Cardiac muscle cell (in vitro differentiated cells and primary cell): Measurements from ENCODE around the gene NF2. TPM values are rescaled to one million over a fixed set of nuclear protein-coding genes. Genes with fewer than 3 reads are reported as not detected.
A peak's percentile ranks its signal among the peaks of the same experiment; 100 is the strongest.

Experiments
- DNase-seq, 2 donors: peaks; one replicate each; pipeline versions ENCODE4 v3.0.0 to v3.0.0-alpha.2; 2010 to 2017; ENCODE audit warnings: low read depth in 1 of 2, low spot score in 1 of 2
- H3K27ac ChIP-seq: fragments of 200-600 bp; sonication (generic); 2 replicates; pipeline ENCODE4 v1.5.1; 2016
- H3K27me3 ChIP-seq: fragments of 200-600 bp; sonication (generic); 2 replicates; pipeline ENCODE4 v1.6.0; 2016; ENCODE audit warnings: control low read depth
- H3K36me3 ChIP-seq: fragments of 200-600 bp; sonication (generic); 2 replicates; pipeline ENCODE4 v1.5.1; 2016; ENCODE audit warnings: control low read depth
- H3K4me1 ChIP-seq: fragments of 200-600 bp; sonication (generic); 2 replicates; pipeline ENCODE4 v1.8.1; 2017; ENCODE audit warnings: low read depth, mild to moderate bottlenecking, mixed run types
- H3K4me3 ChIP-seq: fragments of 200-600 bp; sonication (generic); 2 replicates; pipeline ENCODE4 v1.5.1; 2016; ENCODE audit warnings: mild to moderate bottlenecking
- H3K9me3 ChIP-seq: fragments of 200-600 bp; sonication (generic); 2 replicates; pipeline ENCODE4 v1.5.1; 2017; ENCODE audit warnings: low read depth, mild to moderate bottlenecking, control low read depth
- polyA plus RNA-seq: library from polyadenylated mRNA; unstranded; fragments of >200 nt; fragmentation: Nextera tagmentation; extraction: Ambion mirVana; gene quantifications from 2 replicates; pipeline ENCODE4 v1.2.1, GENCODE V29; 2016
- total RNA-seq: library from RNA; depleted of rRNA; stranded (reverse); fragments of >200 nt; gene quantifications from 2 replicates; pipeline ENCODE4 v1.2.3, GENCODE V29; 2016
- TF ChIP-seq, protein P1 (sequence below): IDR thresholded peaks from 2 replicates; pipeline ENCODE4 v1.5.1; 2012; ENCODE audit warnings: low read depth, mild to moderate bottlenecking, low read length

NF2 gene
- total and polyA plus RNA-seq, 2 experiments from 2014 or later, result 32.8 to 40.2 TPM

GRCh38 chr22:29702000-29702930, 98.8 kb downstream of the NF2 start:
- no peak overlapping the region for H3K27ac ChIP-seq
- peaks cover 26% of the 10 kb centered on the region for H3K27me3 ChIP-seq
- no peaks in the 10 kb centered on the region for H3K9me3 ChIP-seq
- H3K4me3 ChIP-seq, result no peak overlapping the region
- DNase-seq, result no peak
- peaks cover 11% of the 10 kb centered on the region for H3K4me1 ChIP-seq
- H3K36me3 ChIP-seq, result no peaks in the 10 kb centered on the region
- TF ChIP-seq, protein P1, sequence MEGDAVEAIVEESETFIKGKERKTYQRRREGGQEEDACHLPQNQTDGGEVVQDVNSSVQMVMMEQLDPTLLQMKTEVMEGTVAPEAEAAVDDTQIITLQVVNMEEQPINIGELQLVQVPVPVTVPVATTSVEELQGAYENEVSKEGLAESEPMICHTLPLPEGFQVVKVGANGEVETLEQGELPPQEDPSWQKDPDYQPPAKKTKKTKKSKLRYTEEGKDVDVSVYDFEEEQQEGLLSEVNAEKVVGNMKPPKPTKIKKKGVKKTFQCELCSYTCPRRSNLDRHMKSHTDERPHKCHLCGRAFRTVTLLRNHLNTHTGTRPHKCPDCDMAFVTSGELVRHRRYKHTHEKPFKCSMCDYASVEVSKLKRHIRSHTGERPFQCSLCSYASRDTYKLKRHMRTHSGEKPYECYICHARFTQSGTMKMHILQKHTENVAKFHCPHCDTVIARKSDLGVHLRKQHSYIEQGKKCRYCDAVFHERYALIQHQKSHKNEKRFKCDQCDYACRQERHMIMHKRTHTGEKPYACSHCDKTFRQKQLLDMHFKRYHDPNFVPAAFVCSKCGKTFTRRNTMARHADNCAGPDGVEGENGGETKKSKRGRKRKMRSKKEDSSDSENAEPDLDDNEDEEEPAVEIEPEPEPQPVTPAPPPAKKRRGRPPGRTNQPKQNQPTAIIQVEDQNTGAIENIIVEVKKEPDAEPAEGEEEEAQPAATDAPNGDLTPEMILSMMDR, result no peak

DNA sequence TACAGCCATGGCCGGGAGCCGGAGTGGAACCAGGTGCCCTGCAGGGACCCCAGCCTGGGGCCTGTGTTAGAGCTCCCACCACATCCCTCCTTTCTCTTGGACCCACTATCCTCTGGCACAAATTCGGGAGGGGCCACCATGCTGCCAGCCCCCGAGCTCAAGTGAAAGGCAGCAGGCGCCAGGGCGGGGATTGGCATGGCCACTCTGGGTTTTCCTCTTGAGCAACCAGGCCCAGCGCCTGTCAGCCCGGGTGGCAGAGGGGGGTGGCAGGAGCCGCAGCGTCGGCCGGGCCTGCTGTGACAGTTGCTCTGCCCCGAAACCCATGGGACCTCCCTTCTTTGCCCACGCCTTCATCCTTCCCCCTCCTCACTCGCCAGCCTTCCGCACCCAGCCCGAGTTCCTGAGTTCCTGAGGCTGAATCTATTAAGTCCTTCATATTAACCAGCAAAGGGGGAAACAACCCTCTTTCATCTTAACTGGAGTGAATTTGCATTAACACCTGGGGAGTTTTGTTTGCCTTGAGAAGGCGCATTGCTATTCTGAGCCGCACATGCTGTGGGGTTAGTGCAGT, 99.6 kb downstream of the NF2 start:
- Histone ChIP-seq H3K36me3 (no peaks in the 10 kb centered on the region), H3K27ac (no peak overlapping the region), H3K4me3 (no peak overlapping the region), H3K27me3 (peaks cover 26% of the 10 kb centered on the region), H3K9me3 (no peaks in the 10 kb centered on the region), H3K4me1 (peaks cover 10% of the 10 kb centered on the region)
- no peak for DNase-seq
- TF ChIP-seq, protein P1, result no peak

GRCh38 chr22:29703569-29704195, 100.2 kb downstream of the NF2 start:
- no peaks in the 10 kb centered on the region for H3K36me3 ChIP-seq
- H3K27ac ChIP-seq, result no peak overlapping the region
- no peak for DNase-seq
- peaks cover 27% of the 10 kb centered on the region for H3K27me3 ChIP-seq
- no peak overlapping the region for H3K4me3 ChIP-seq
- H3K9me3 ChIP-seq, result no peaks in the 10 kb centered on the region
- H3K4me1 ChIP-seq, result peaks cover 3% of the 10 kb centered on the region
- TF ChIP-seq, protein P1, result no peak

DNA sequence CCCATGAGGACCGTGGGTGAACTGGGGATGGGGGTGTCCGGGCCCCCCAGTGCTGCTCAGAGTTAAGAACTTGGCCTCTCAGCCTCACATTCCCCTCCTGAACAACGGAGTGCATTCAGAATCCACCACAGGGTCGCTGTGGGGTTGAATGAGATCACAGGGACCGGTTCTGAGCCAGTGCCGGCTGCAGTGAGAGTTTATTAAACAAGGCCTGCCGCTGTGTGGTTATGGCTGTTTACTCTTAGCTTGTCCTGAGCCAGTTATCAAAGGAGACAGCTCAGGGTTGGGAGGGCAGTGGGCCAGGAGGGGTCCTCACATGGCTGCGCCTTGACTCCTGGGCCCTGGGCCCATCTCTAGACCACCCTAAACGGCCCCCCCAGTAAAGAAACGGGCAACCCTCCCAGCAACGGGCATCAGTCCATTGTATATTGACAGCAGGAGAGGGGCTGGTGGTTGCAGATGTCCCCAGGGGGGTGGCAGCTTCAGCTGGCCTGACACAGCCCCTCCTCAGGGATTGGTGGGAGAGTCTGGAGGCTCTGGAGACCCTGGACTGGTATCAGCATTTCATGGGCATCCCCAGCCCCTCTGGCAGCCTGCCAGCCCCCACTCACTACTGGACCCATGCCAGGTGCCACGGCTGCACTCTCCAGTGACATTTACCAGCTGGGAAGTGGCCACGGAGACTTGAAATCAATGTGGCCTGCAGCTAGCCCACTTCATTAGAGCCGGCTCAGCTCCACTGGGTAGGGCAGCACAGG, 101.3 kb downstream of the NF2 start:
- Histone ChIP-seq H3K36me3 (no peaks in the 10 kb centered on the region), H3K4me1 (no peaks in the 10 kb centered on the region), H3K4me3 (no peak overlapping the region), H3K9me3 (no peaks in the 10 kb centered on the region), H3K27me3 (peaks cover 32% of the 10 kb centered on the region), H3K27ac (no peak overlapping the region)
- DNase-seq, result peak in 1 of 2 donors; percentile 35
- TF ChIP-seq, protein P1, result no peak

DNA sequence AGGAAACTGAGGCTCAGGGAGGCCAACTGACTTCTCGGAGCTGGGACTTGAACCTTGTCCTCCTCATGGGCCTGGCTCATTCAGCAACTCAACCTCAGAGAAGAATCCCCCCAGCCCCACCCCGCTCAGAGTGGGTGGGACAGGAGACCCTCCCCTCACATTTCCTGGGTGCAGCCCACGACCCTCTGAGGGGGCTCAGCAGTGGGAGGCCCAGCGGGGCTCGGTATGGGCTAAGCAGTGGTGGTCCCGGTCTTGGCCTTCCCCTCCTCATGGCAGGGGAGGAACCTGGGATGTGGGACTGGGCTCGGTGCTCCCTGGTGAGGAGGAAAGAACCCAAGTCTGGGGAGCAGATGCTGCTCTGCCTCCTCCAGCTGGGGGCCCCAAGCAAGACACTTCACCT, 102.2 kb downstream of the NF2 start:
- no peak for DNase-seq

More for the DNA sequence above, 102.2 kb downstream of the NF2 start:
- no peak overlapping the region for H3K27ac ChIP-seq
- H3K4me3 ChIP-seq, result no peak overlapping the region
- H3K27me3 ChIP-seq, result peaks cover 38% of the 10 kb centered on the region
- TF ChIP-seq, protein P1, result no peak
- H3K36me3 ChIP-seq, result no peaks in the 10 kb centered on the region
- no peaks in the 10 kb centered on the region for H3K4me1 ChIP-seq
- no peaks in the 10 kb centered on the region for H3K9me3 ChIP-seq
